H9 (cell line): ENCODE data around the gene LIPA. TPM values are rescaled to one million over a fixed set of nuclear protein-coding genes. Genes with fewer than 3 reads are reported as not detected.

Experiments used
- DNase-seq: peaks from one replicate; pipeline ENCODE4 v3.0.0-alpha.2; 2017
- H2AFZ ChIP-seq: one replicate; pipeline ENCODE4 v1.6.1; 2013; ENCODE audit warnings: mild to moderate bottlenecking, low read length, control low read depth, moderate library complexity
- H2AK5ac ChIP-seq: 2 replicates; pipeline ENCODE4 v1.6.1; 2013; ENCODE audit warnings: low read length, control low read depth, mixed read lengths; ENCODE audit not compliant: insufficient read length
- H2BK120ac ChIP-seq: one replicate; pipeline ENCODE4 v1.6.1; 2013; ENCODE audit warnings: low read depth, mild to moderate bottlenecking, low read length, control low read depth, inconsistent platforms; ENCODE audit not compliant: poor library complexity, severe bottlenecking
- H2BK12ac ChIP-seq: 2 replicates; pipeline ENCODE4 v1.6.1; 2013; ENCODE audit warnings: low read length, control low read depth, mixed read lengths, low read depth; ENCODE audit not compliant: insufficient read length
- H2BK15ac ChIP-seq: 2 replicates; pipeline ENCODE4 v1.6.1; 2013; ENCODE audit warnings: low read depth, low read length, control low read depth
- H2BK20ac ChIP-seq: one replicate; pipeline ENCODE4 v1.6.1; 2013; ENCODE audit warnings: low read depth, mild to moderate bottlenecking, low read length, control low read depth, inconsistent platforms; ENCODE audit not compliant: poor library complexity, severe bottlenecking
- H2BK5ac ChIP-seq: 2 replicates; pipeline ENCODE4 v1.6.1; 2013; ENCODE audit warnings: low read length, control low read depth, mixed read lengths; ENCODE audit not compliant: insufficient read length
- H3K14ac ChIP-seq: 2 replicates; pipeline ENCODE4 v1.6.1; 2013; ENCODE audit warnings: low read length, control low read depth; ENCODE audit not compliant: insufficient read depth
- H3K18ac ChIP-seq: 2 replicates; pipeline ENCODE4 v1.6.1; 2013; ENCODE audit warnings: low read depth, mild to moderate bottlenecking, mixed read lengths, low read length, control low read depth; ENCODE audit not compliant: insufficient read length
- H3K23ac ChIP-seq: 2 replicates; pipeline ENCODE4 v1.6.1; 2013; ENCODE audit warnings: low read length, control low read depth, mixed read lengths, low read depth; ENCODE audit not compliant: insufficient read length
- H3K23me2 ChIP-seq: 2 replicates; pipeline ENCODE4 v1.6.1; 2013; ENCODE audit warnings: low read depth, mild to moderate bottlenecking, mixed read lengths, low read length, control low read depth; ENCODE audit not compliant: insufficient read length, poor library complexity, severe bottlenecking
- H3K27ac ChIP-seq: 2 replicates; pipeline ENCODE4 v1.5.1; 2013; ENCODE audit warnings: low read length, control low read depth, mixed read lengths, low read depth; ENCODE audit not compliant: insufficient read length
- H3K27me3 ChIP-seq: 2 replicates; pipeline ENCODE4 v1.6.1; 2013; ENCODE audit warnings: low read length, control low read depth, inconsistent platforms; ENCODE audit not compliant: insufficient read depth
- H3K4ac ChIP-seq: 2 replicates; pipeline ENCODE4 v1.6.1; 2013; ENCODE audit warnings: low read depth, mild to moderate bottlenecking, control low read depth, inconsistent platforms, low read length, moderate library complexity
- H3K4me1 ChIP-seq: 2 replicates; pipeline ENCODE4 v1.6.1; 2013; ENCODE audit warnings: low read length, control low read depth, inconsistent platforms; ENCODE audit not compliant: insufficient read depth
- H3K4me2 ChIP-seq: 2 replicates; pipeline ENCODE4 v1.6.1; 2013; ENCODE audit warnings: low read length, control low read depth, mixed read lengths; ENCODE audit not compliant: insufficient read length, insufficient read depth
- H3K56ac ChIP-seq: 2 replicates; pipeline ENCODE4 v1.6.1; 2013; ENCODE audit warnings: low read depth, mild to moderate bottlenecking, mixed read lengths, low read length, control low read depth; ENCODE audit not compliant: insufficient read length
- H3K79me1 ChIP-seq: 2 replicates; pipeline ENCODE4 v1.6.1; 2013; ENCODE audit warnings: low read depth, mild to moderate bottlenecking, moderate library complexity, low read length, control low read depth, inconsistent platforms; ENCODE audit not compliant: insufficient read depth, poor library complexity, severe bottlenecking
- H3K79me2 ChIP-seq: 2 replicates; pipeline ENCODE4 v1.6.1; 2013; ENCODE audit warnings: low read length, control low read depth, inconsistent platforms; ENCODE audit not compliant: insufficient read depth
- H3K9ac ChIP-seq: 2 replicates; pipeline ENCODE4 v1.6.1; 2013; ENCODE audit warnings: low read length, control low read depth, mixed read lengths; ENCODE audit not compliant: insufficient read length; ENCODE audit errors: extremely low read depth
- H3K9me3 ChIP-seq: one replicate; pipeline ENCODE4 v1.6.1; 2013; ENCODE audit warnings: low read depth, low read length, inconsistent platforms; ENCODE audit not compliant: control insufficient read depth
- H3T11ph ChIP-seq: one replicate; pipeline ENCODE4 v1.6.1; 2013; ENCODE audit warnings: mild to moderate bottlenecking, low read length, control low read depth, inconsistent platforms
- H4K20me1 ChIP-seq: one replicate; pipeline ENCODE4 v1.6.1; 2013; ENCODE audit not compliant: control insufficient read depth, insufficient read length, insufficient read depth
- H4K5ac ChIP-seq: 2 replicates; pipeline ENCODE4 v1.6.1; 2013; ENCODE audit warnings: low read depth, mild to moderate bottlenecking, mixed read lengths, low read length, control low read depth; ENCODE audit not compliant: insufficient read length
- H4K8ac ChIP-seq: replicated peaks from 2 replicates; pipeline ENCODE4 v1.6.1; 2013; ENCODE audit warnings: low read length, control low read depth, mixed read lengths, low read depth; ENCODE audit not compliant: insufficient read length
- H4K91ac ChIP-seq: 2 replicates; pipeline ENCODE4 v1.6.1; 2013; ENCODE audit warnings: low read depth, mild to moderate bottlenecking, moderate library complexity, mixed read lengths, low read length, control low read depth; ENCODE audit not compliant: insufficient read length
- H3K27ac Mint-ChIP-seq, 3 experiments: 2 replicates in 2 of 3; 3 replicates in 1 of 3; pipeline ENCODE4 v1.8.0; 2020 to 2021; ENCODE audit warnings: mixed read lengths in 3 of 3, mild to moderate bottlenecking in 1 of 3, moderate library complexity in 1 of 3
- H3K27me3 Mint-ChIP-seq: 2 replicates; pipeline ENCODE4 v1.8.0; 2021; ENCODE audit warnings: low read depth, mild to moderate bottlenecking, moderate library complexity, mixed read lengths
- H3K36me3 Mint-ChIP-seq, 3 experiments: 2 replicates in 2 of 3; 3 replicates in 1 of 3; pipeline ENCODE4 v1.8.0; 2020 to 2021; ENCODE audit warnings: low read depth in 3 of 3, mixed read lengths in 3 of 3; ENCODE audit not compliant: insufficient read depth in 1 of 3
- H3K4me1 Mint-ChIP-seq, 2 experiments: 2 replicates each; pipeline ENCODE4 v1.8.0; 2020; ENCODE audit warnings: mixed read lengths in 2 of 2
- H3K4me3 Mint-ChIP-seq, 2 experiments: 2 replicates in 1 of 2; 3 replicates in 1 of 2; pipeline ENCODE4 v1.8.0; 2020 to 2021; ENCODE audit warnings: mild to moderate bottlenecking in 2 of 2, mixed read lengths in 2 of 2, moderate library complexity in 1 of 2
- H3K9me3 Mint-ChIP-seq, 2 experiments: 2 replicates in 1 of 2; 3 replicates in 1 of 2; pipeline ENCODE4 v1.8.0; 2020; ENCODE audit warnings: mild to moderate bottlenecking in 2 of 2, mixed read lengths in 2 of 2, moderate library complexity in 1 of 2
- CTCF ChIP-seq: fragments of 200-600 bp; sonication (generic); conservative IDR thresholded peaks from 3 replicates; pipeline ENCODE4 v1.8.0; 2021; ENCODE audit warnings: antibody characterized with exemption, mild to moderate bottlenecking
- WGBS: extraction: QIAGEN DNeasy Blood & Tissue Kit; methylation state at CpG from one replicate; pipeline ENCODE4 v1.1.7; 2013; ENCODE audit warnings: missing lambda C conversion rate, low lambda C conversion rate, mixed read lengths; ENCODE audit not compliant: insufficient read length; ENCODE audit errors: extremely low coverage; 5-methylcytosine and 5-hydroxymethylcytosine counted together
- total RNA-seq: library from RNA; stranded (reverse); gene quantifications from 2 replicates; pipeline ENCODE4 v1.2.1, GENCODE V29; 2021

LIPA gene
- total RNA-seq, 1 experiment from 2014 or later = 20.9 TPM

GRCh38 chr10:89236226-89236797 is 15.3 kb downstream of the LIPA start:
- H3K27me3 ChIP-seq = no peaks in the 10 kb centered on the region
- WGBS = no CpG with 5 or more reads among the region's 4 CpGs
- no peak overlapping the region for H3K9ac ChIP-seq
- H3K27ac Mint-ChIP-seq = no peak overlapping the region; a peak in 1 of 7 replicates
- H3K4ac ChIP-seq = no peak overlapping the region
- no peak overlapping the region for H2BK5ac ChIP-seq
- peaks cover 1% of the 10 kb centered on the region; the same call in 1 of the 2 replicates for H3K27me3 Mint-ChIP-seq
- no peak overlapping the region for H2BK120ac ChIP-seq
- no peak overlapping the region for H3K14ac ChIP-seq
- peaks cover 23 to 25% of the 10 kb centered on the region in 2 experiments for H3K4me1 Mint-ChIP-seq
- no peak overlapping the region for H4K8ac ChIP-seq
- H4K91ac ChIP-seq = no peak overlapping the region
- H2BK12ac ChIP-seq = no peak overlapping the region
- H4K5ac ChIP-seq = no peak overlapping the region
- H3K4me1 ChIP-seq = no peaks in the 10 kb centered on the region; the same call in 1 of the 2 replicates
- H2BK15ac ChIP-seq = no peak overlapping the region
- H3K4me2 ChIP-seq = no peak overlapping the region
- H3K4me3 Mint-ChIP-seq = no peak overlapping the region
- H4K20me1 ChIP-seq = no peaks in the 10 kb centered on the region
- H3K36me3 Mint-ChIP-seq = peaks cover 0 to 4% (median 2%) of the 10 kb centered on the region in 3 experiments; a peak in 3 of 7 replicates
- no peak overlapping the region for H3K23ac ChIP-seq
- no peak overlapping the region for H2AK5ac ChIP-seq
- no peak overlapping the region for H2AFZ ChIP-seq
- no peaks in the 10 kb centered on the region for H3K79me1 ChIP-seq
- no peak overlapping the region for H3K27ac ChIP-seq
- TF ChIP-seq CTCF = no peak
- no peak overlapping the region for H2BK20ac ChIP-seq
- no peaks in the 10 kb centered on the region for H3K79me2 ChIP-seq
- DNase-seq = no peak
- H3K56ac ChIP-seq = no peak overlapping the region
- H3K23me2 ChIP-seq = no peaks in the 10 kb centered on the region
- H3K18ac ChIP-seq = no peak overlapping the region
- no peaks in the 10 kb centered on the region for H3K9me3 ChIP-seq
- no peaks in the 10 kb centered on the region; a peak in 1 of 5 replicates for H3K9me3 Mint-ChIP-seq
- no peak overlapping the region for H3T11ph ChIP-seq
